Measurements from ENCODE around the gene EIF5AL1.

GRCh38 chr10:79476645-79477044 is 35.7 kb upstream of the EIF5AL1 start:
- TF ChIP-seq CTCF (IDR thresholded peaks at IDR 0.05): no peak
- no peak for TF ChIP-seq POLR2A (IDR thresholded peaks at IDR 0.05)
